HepG2 (cell line): ENCODE results near the gene PCED1B. TPM values are rescaled to one million over a fixed set of nuclear protein-coding genes. Genes with fewer than 3 reads are reported as not detected.

ENCODE experiments used
- ATAC-seq: fragments of 200-7000 bp; cut with Tn5 transposase; 3 replicates; pipeline ENCODE4 v1.9.1; 2020; ENCODE audit warnings: mild to moderate bottlenecking, moderate library complexity
- BruUV-seq: library from RNA; stranded (reverse); fragments of 400-500 nt; replicated peaks from 2 replicates; lab custom pipeline; 2021; lab: Mats Ljungman, UMichigan
- CTCF ChIA-PET: fragments of 300-600 bp; formaldehyde crosslinking; extraction: SDS; loops from one replicate; lab custom pipeline; 2021; ENCODE audit warnings: low total read pairs, inconsistent platforms, low intra/inter-chr PET ratio; lab: Yijun Ruan, JAX
- POLR2A ChIA-PET: fragments of 350-600 bp; sonication (Branson Sonifier 250); formaldehyde crosslinking; loops from one replicate; lab custom pipeline; 2020; ENCODE audit warnings: antibody characterized with exemption, inconsistent platforms; lab: Yijun Ruan, JAX
- DNase-seq: peaks from one replicate; pipeline ENCODE4 v3.0.0-alpha.2; 2015; ENCODE audit warnings: low spot score
- FAIRE-seq: peaks from 3 replicates; lab custom pipeline; 2011; peaks lifted over from hg19 to GRCh38; lab: Jason Lieb, UNC
- H2AFZ ChIP-seq: one replicate; pipeline ENCODE4 v1.6.1; 2011; ENCODE audit warnings: low read length, inconsistent platforms
- H3K27ac ChIP-seq: fragments of 300-600 bp; 3 replicates; pipeline ENCODE4 v1.8.0; 2011; ENCODE audit warnings: mixed run types, mild to moderate bottlenecking, mixed read lengths, low read length, inconsistent platforms; ENCODE audit not compliant: insufficient read depth; ENCODE audit errors: extremely low read length
- H3K27me3 ChIP-seq, 2 experiments: fragments of 200-600 bp in 1 of 2; 2 replicates in 1 of 2; 3 replicates in 1 of 2; pipeline versions ENCODE4 v1.6.0 to v1.8.0; 2011; ENCODE audit warnings: low read length in 2 of 2, mild to moderate bottlenecking in 2 of 2, moderate library complexity in 2 of 2, inconsistent platforms in 1 of 2; ENCODE audit not compliant: insufficient read depth in 2 of 2, control insufficient read depth in 1 of 2
- H3K36me3 ChIP-seq, 2 experiments: fragments of 200-600 bp in 1 of 2; replicated peaks in 1 of 2; 2 replicates in 1 of 2; 3 replicates in 1 of 2; pipeline versions ENCODE4 v1.5.1 to v1.8.0; 2011; ENCODE audit warnings: low read length in 2 of 2, inconsistent platforms in 1 of 2; ENCODE audit not compliant: insufficient read depth in 2 of 2, control insufficient read depth in 1 of 2
- H3K4me1 ChIP-seq: 2 replicates; pipeline ENCODE4 v1.5.1; 2012; ENCODE audit warnings: low read length, inconsistent platforms; ENCODE audit not compliant: insufficient read depth
- H3K4me2 ChIP-seq: 2 replicates; pipeline ENCODE4 v1.6.0; 2011; ENCODE audit warnings: low read depth, low read length, inconsistent platforms
- H3K4me3 ChIP-seq, 3 experiments: fragments of 200-600 bp in 1 of 3; sonication (generic), shearing (Covaris generic) in 1 of 3; replicated peaks in 1 of 3; 2 replicates each; pipeline ENCODE4 v1.5.1; 2011 to 2016; ENCODE audit warnings: low read length in 3 of 3, inconsistent platforms in 2 of 3, low read depth in 2 of 3, mild to moderate bottlenecking in 2 of 3, control low read depth in 1 of 3, mixed read lengths in 1 of 3; ENCODE audit not compliant: insufficient read depth in 1 of 3
- H3K79me2 ChIP-seq: one replicate; pipeline ENCODE4 v1.6.1; 2011; ENCODE audit warnings: low read length, inconsistent platforms; ENCODE audit not compliant: insufficient read depth
- H3K9ac ChIP-seq: 2 replicates; pipeline ENCODE4 v1.6.0; 2011; ENCODE audit warnings: mild to moderate bottlenecking, low read depth, low read length, inconsistent platforms; ENCODE audit not compliant: insufficient read depth
- H3K9me3 ChIP-seq: 2 replicates; pipeline ENCODE4 v1.5.1; 2012; ENCODE audit warnings: mild to moderate bottlenecking, low read length
- H4K20me1 ChIP-seq: 2 replicates; pipeline ENCODE4 v1.6.0; 2011; ENCODE audit warnings: inconsistent platforms, mild to moderate bottlenecking, low read length, moderate library complexity; ENCODE audit not compliant: insufficient read depth
- AHDC1 ChIP-seq: sonication (generic); formaldehyde crosslinking; IDR thresholded peaks from 2 replicates; pipeline ENCODE4 v1.5.1; 2020; ENCODE audit warnings: mild to moderate bottlenecking, missing genetic modification reagents, borderline replicate concordance
- ARNT2 ChIP-seq: sonication (generic); formaldehyde crosslinking; IDR thresholded peaks from 2 replicates; pipeline ENCODE4 v1.8.0; 2022; ENCODE audit warnings: mild to moderate bottlenecking, low read depth, missing genetic modification reagents, moderate library complexity
- ATF2 ChIP-seq: sonication (generic); formaldehyde crosslinking; IDR thresholded peaks from 2 replicates; pipeline ENCODE4 v1.4.0; 2020; ENCODE audit warnings: missing genetic modification reagents
- BORCS8-MEF2B ChIP-seq: sonication (generic); formaldehyde crosslinking; IDR thresholded peaks from 2 replicates; pipeline ENCODE4 v1.8.0; 2022; ENCODE audit warnings: mild to moderate bottlenecking, missing genetic modification reagents
- CCAR2 ChIP-seq: fragments of 200-400 bp; formaldehyde crosslinking; optimal IDR thresholded peaks from 2 replicates; pipeline ENCODE3; 2018; ENCODE audit warnings: low read depth, mild to moderate bottlenecking, low read length, moderate library complexity
- DMTF1 ChIP-seq: sonication (generic); formaldehyde crosslinking; IDR thresholded peaks from 2 replicates; pipeline ENCODE4 v1.4.0; 2020; ENCODE audit warnings: mild to moderate bottlenecking, missing genetic modification reagents
- GMEB2 ChIP-seq: IDR thresholded peaks from 2 replicates; pipeline ENCODE4 v1.6.1; 2016; ENCODE audit warnings: missing biosample characterization, missing genetic modification reagents, low read depth
- MZF1 ChIP-seq: sonication (generic); formaldehyde crosslinking; IDR thresholded peaks from 2 replicates; pipeline ENCODE4 v1.8.1; 2023; ENCODE audit warnings: mild to moderate bottlenecking, missing genetic modification reagents, borderline replicate concordance
- POLR2AphosphoS2 ChIP-seq: IDR thresholded peaks from 2 replicates; pipeline ENCODE4 v1.6.1; 2011; ENCODE audit warnings: low read depth, low read length, improper control_type of control experiment
- RFXANK ChIP-seq: IDR thresholded peaks from 2 replicates; pipeline ENCODE4 v1.6.1; 2016
- SNRNP70 ChIP-seq: fragments of 200-400 bp; formaldehyde crosslinking; IDR thresholded peaks from 2 replicates; pipeline ENCODE4 v1.6.1; 2017; ENCODE audit warnings: mild to moderate bottlenecking, low read depth, low read length, moderate library complexity
- ZNF333 ChIP-seq: sonication (generic); formaldehyde crosslinking; IDR thresholded peaks from 2 replicates; pipeline ENCODE4 v1.4.0; 2020; ENCODE audit warnings: mild to moderate bottlenecking, missing genetic modification reagents, borderline replicate concordance
- WGBS: methylation state at CpG from one replicate; pipeline ENCODE4 v1.1.6; 2017; ENCODE audit warnings: low lambda C conversion rate; 5-methylcytosine and 5-hydroxymethylcytosine counted together
- in situ Hi-C: cut with HindIII; loops from 2 replicates; pipeline ENCODE4 v1.10.0; 2017; ENCODE audit warnings: low pct_unique_long_range_greater_than_20kb; ENCODE audit not compliant: extremely low pct_ligation_motif_present
- intact Hi-C: fragments of 100-400 bp; cut with micrococcal nuclease; formaldehyde crosslinking; loops from one replicate; pipeline ENCODE4 v1.10.0; 2022; ENCODE audit not compliant: unreplicated experiment
- polyA plus RNA-seq, 8 experiments: library from polyadenylated mRNA; depleted of rRNA in 3 of 8; stranded (reverse) in 7 of 8; unstranded in 1 of 8; fragments of >200 nt; fragmentation: Illumina TruSeq in 4 of 8; extraction: Trizol in 4 of 8; gene quantifications; 2 replicates each; pipeline versions ENCODE4 v1.2.1 to v1.2.3, GENCODE V29; 2011 to 2016; ENCODE audit warnings: low read depth in 4 of 8, missing spikeins in 1 of 8, mixed read lengths in 1 of 8; ENCODE audit not compliant: insufficient read depth in 1 of 8
- total RNA-seq, 5 experiments: library from RNA; depleted of rRNA; stranded (reverse); fragments of >200 nt; fragmentation: Illumina TruSeq; extraction: Trizol; gene quantifications; 2 replicates each; pipeline ENCODE4 v1.2.3, GENCODE V29; 2016; ENCODE audit warnings: low read depth in 1 of 5

The PCED1B gene
- total and polyA plus RNA-seq, 2 of the 13 experiments (the other 11 are each of a cell fraction or from before 2014, with no cell fraction given) = 0.11 to 0.37 TPM

GRCh38 chr12:47147739-47148138 lies 68.3 kb downstream of the PCED1B start (continued):
- TF ChIP-seq AHDC1 (CRISPR knock-in tag) = no peak
- no peak for TF ChIP-seq POLR2AphosphoS2
- no peak for TF ChIP-seq RFXANK
- TF ChIP-seq SNRNP70 = no peak
- no peak for TF ChIP-seq CCAR2
- TF ChIP-seq BORCS8-MEF2B (CRISPR knock-in tag) = no peak

GRCh38 chr12:47149146-47149545 lies 69.7 kb downstream of the PCED1B start:
- ATAC-seq = no peak
- ChIA-PET CTCF (no interaction called here), POLR2A (no interaction called here)
- Histone ChIP-seq H2AFZ (no peak overlapping the region), H3K27ac (no peak overlapping the region), H3K4me3 (no peak overlapping the region), H4K20me1 (no peaks in the 10 kb centered on the region), H3K9ac (no peak overlapping the region), H3K79me2 (no peaks in the 10 kb centered on the region), H3K9me3 (no peaks in the 10 kb centered on the region), H3K4me1 (no peaks in the 10 kb centered on the region), H3K36me3 (no peaks in the 10 kb centered on the region), H3K4me2 (no peak overlapping the region), H3K27me3 (no peaks in the 10 kb centered on the region)
- intact Hi-C loops (no loop called here), in situ Hi-C loops (no loop called here)
- no TSS peak for BruUV-seq
- DNase-seq = no peak
- no peak for FAIRE-seq
- TF ChIP-seq ZNF333 (CRISPR knock-in tag) = no peak
- TF ChIP-seq DMTF1 (CRISPR knock-in tag) = no peak
- no peak for TF ChIP-seq ARNT2 (CRISPR knock-in tag)
- TF ChIP-seq GMEB2 (CRISPR knock-in tag) = no peak
- no peak for TF ChIP-seq ATF2 (CRISPR knock-in tag)
- TF ChIP-seq MZF1 (CRISPR knock-in tag) = no peak
- 1% methylated on average over 3 of the region's 3 CpGs for WGBS
